Stimulated activated CD4-positive, alpha-beta T cell treated with anti-CD3 and anti-CD28 coated beads, Interleukin-12 subunit alpha, Interleukin-12 subunit beta, amount 100 ng/mL, for 4 hours (primary cell): ENCODE results near the gene IGIP.

ENCODE experiments used
- DNase-seq: peaks from one replicate; pipeline ENCODE4 v3.0.0-alpha.2; 2020

The IGIP gene

GRCh38 chr5:140111859-140112551 is 13.7 kb upstream of the IGIP start:
- no peak for DNase-seq

GRCh38 chr5:140112685-140113179 is 13.0 kb upstream of the IGIP start:
- DNase-seq: no peak

- no peak for DNase-seq
These were observed 12.5 kb upstream of the IGIP start for GRCh38 chr5:140113180-140113698.

GRCh38 chr5:140113699-140114263 is 12.0 kb upstream of the IGIP start, which contains the start of gene PURA:
Gene PURA, plus strand, starts transcription at chr5:140114109. Its CDS starts 73 bp downstream, at chr5:140114182.
- DNase-seq: peak; percentile 94

GRCh38 chr5:140114341-140115185 is 11.2 kb upstream of the IGIP start:
- peak; percentile 33 for DNase-seq

- DNase-seq: no peak
These were observed 10.6 kb upstream of the IGIP start for GRCh38 chr5:140115186-140115500.

- no peak for DNase-seq
These were observed 9.0 kb upstream of the IGIP start for GRCh38 chr5:140116716-140117115.

GRCh38 chr5:140117523-140117922 is 8.2 kb upstream of the IGIP start:
- DNase-seq: no peak

GRCh38 chr5:140118302-140118936 is 7.3 kb upstream of the IGIP start:
- no peak for DNase-seq

GRCh38 chr5:140126315-140127012 is 727 bp downstream of the IGIP start:
- no peak for DNase-seq

GRCh38 chr5:140128376-140128775 is 2.6 kb downstream of the IGIP start:
- no peak for DNase-seq

- no peak for DNase-seq
These were observed 5.4 kb downstream of the IGIP start for GRCh38 chr5:140130949-140131733.

GRCh38 chr5:140131967-140132409 is 6.3 kb downstream of the IGIP start:
- no peak for DNase-seq

GRCh38 chr5:140133514-140134167 is 7.9 kb downstream of the IGIP start:
- no peak for DNase-seq

- DNase-seq: no peak
These were observed 8.7 kb downstream of the IGIP start for GRCh38 chr5:140134277-140134935.

- DNase-seq: no peak
These were observed 9.4 kb downstream of the IGIP start for GRCh38 chr5:140135127-140135526.

GRCh38 chr5:140136624-140137023 is 10.9 kb downstream of the IGIP start:
- no peak for DNase-seq

- DNase-seq: no peak
These were observed 14.7 kb downstream of the IGIP start for GRCh38 chr5:140140435-140140834.

- DNase-seq: no peak
These were observed 15.5 kb downstream of the IGIP start for GRCh38 chr5:140141241-140141640.

GRCh38 chr5:140142246-140142645 is 16.5 kb downstream of the IGIP start:
- DNase-seq: no peak
